Cardiac fibroblast (primary cell): ENCODE data around the gene RNU2-1.
"Not testable (repeated sequence)": the region's sequence is repeated elsewhere in the genome, so short reads cannot be mapped to it uniquely, and the experiment has no call there.

ENCODE experiments used
- DNase-seq, 2 donors: peaks; one replicate each; pipeline versions ENCODE4 v3.0.0 to v3.0.0-alpha.2; 2010; ENCODE audit warnings: low read depth in 2 of 2
- H3K4me3 ChIP-seq, 2 donors: replicated peaks in 1 of 2; 1 replicate in 1 of 2; 2 replicates in 1 of 2; pipeline ENCODE4 v1.5.1; 2011; ENCODE audit warnings: low read depth in 2 of 2, low read length in 2 of 2, mild to moderate bottlenecking in 2 of 2, moderate library complexity in 1 of 2
- TF ChIP-seq, protein P1 (sequence below): IDR thresholded peaks from one replicate; pipeline ENCODE4 v1.5.1; 2011; ENCODE audit warnings: low read depth, mild to moderate bottlenecking, low read length, inconsistent platforms

The RNU2-1 gene

DNA sequence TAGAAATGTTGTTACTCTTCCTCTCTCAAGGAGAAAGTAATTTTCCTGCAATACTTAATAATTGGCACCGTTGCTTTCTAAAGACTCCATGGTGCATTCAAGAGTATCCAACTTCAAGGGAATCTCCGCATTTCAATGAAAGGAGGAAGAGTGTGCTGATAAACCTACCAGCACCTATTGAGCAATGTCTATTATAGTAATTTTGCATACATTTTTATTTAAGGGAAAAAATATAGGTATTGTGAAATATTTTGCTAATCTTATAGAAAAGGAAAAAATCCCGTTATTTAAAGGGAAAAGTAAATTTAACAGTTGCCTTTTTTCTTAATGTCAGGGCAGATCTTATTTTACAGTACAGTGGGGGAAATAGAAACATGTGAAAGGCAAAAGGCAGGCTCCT is 23.2 kb downstream of the RNU2-1 start:
- no peak overlapping the region for H3K4me3 ChIP-seq
- TF ChIP-seq, protein P1, sequence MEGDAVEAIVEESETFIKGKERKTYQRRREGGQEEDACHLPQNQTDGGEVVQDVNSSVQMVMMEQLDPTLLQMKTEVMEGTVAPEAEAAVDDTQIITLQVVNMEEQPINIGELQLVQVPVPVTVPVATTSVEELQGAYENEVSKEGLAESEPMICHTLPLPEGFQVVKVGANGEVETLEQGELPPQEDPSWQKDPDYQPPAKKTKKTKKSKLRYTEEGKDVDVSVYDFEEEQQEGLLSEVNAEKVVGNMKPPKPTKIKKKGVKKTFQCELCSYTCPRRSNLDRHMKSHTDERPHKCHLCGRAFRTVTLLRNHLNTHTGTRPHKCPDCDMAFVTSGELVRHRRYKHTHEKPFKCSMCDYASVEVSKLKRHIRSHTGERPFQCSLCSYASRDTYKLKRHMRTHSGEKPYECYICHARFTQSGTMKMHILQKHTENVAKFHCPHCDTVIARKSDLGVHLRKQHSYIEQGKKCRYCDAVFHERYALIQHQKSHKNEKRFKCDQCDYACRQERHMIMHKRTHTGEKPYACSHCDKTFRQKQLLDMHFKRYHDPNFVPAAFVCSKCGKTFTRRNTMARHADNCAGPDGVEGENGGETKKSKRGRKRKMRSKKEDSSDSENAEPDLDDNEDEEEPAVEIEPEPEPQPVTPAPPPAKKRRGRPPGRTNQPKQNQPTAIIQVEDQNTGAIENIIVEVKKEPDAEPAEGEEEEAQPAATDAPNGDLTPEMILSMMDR, result no peak
- DNase-seq, result no peak

GRCh38 chr17:43203013-43203412 is 30.8 kb downstream of the RNU2-1 start:
- not testable (repeated sequence) for DNase-seq, H3K4me3 ChIP-seq

DNA sequence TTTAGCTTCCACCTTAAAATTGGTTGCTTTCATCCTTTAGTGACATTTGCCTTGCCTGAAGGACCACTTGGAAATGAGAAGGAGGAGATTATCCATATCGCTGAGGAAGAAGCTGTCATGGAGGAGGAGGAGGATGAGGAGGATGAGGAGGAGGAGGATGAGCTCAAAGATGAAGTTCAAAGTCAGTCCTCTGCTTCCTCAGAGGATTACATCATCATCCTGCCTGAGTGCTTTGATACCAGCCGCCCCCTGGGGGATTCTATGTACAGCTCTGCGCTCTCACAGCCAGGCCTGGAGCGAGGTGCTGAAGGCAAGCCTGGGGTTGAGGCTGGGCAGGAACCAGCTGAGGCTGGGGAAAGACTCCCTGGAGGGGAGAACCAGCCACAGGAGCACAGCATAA is 33.6 kb downstream of the RNU2-1 start:
- DNase-seq, result peak; percentile 11 to 17
- TF ChIP-seq, protein P1, result no peak
- H3K4me3 ChIP-seq, result no peak overlapping the region

DNA sequence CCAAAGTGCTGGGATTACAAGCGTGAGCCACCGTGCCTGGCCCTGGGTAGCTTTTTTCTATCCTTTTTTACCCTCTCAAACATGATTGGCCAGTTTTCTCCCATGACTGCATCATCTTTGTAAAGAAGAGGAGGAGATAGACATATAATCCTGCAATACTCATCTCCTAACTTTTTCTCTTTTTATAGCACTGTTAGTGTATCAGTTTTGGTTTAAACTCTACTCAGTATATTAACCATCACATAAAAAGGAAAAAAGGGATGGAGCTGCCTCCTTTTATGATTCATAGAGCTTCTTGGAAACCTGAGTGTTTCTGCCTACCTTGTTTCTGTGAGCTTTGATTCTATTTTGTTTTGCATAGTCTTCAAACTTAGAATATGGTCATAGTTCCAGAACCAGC is 34.1 kb downstream of the RNU2-1 start:
- no peak overlapping the region for H3K4me3 ChIP-seq
- DNase-seq, result no peak
- TF ChIP-seq, protein P1, result no peak

- no peak for DNase-seq
Observed at GRCh38 chr17:43193251-43193650, 40.5 kb downstream of the RNU2-1 start.

GRCh38 chr17:43186656-43187055 is 47.1 kb downstream of the RNU2-1 start:
- not testable (repeated sequence) for H3K4me3 ChIP-seq, DNase-seq

More at GRCh38 chr17:43193251-43193650, 40.5 kb downstream of the RNU2-1 start:
- H3K4me3 ChIP-seq, result no peak overlapping the region
- TF ChIP-seq, protein P1, result no peak

GRCh38 chr17:43183921-43184320 is 49.9 kb downstream of the RNU2-1 start:
- TF ChIP-seq, protein P1, result no peak
- no peak overlapping the region for H3K4me3 ChIP-seq
- no peak for DNase-seq
